Skeletal muscle satellite cell (primary cell): ENCODE data around the gene SMLR1.

Experiments used
- H3K27me3 ChIP-seq: 2 replicates; pipeline ENCODE4 v1.7.0; 2013; ENCODE audit warnings: low read length; ENCODE audit not compliant: control insufficient read depth, insufficient read depth
- H3K36me3 ChIP-seq: 2 replicates; pipeline ENCODE4 v1.7.0; 2013; ENCODE audit warnings: mild to moderate bottlenecking, control low read depth, low read length; ENCODE audit not compliant: insufficient read depth
- H3K4me1 ChIP-seq: 2 replicates; pipeline ENCODE4 v1.7.0; 2013; ENCODE audit warnings: low read length; ENCODE audit not compliant: control insufficient read depth, insufficient read depth
- H3K4me2 ChIP-seq: 2 replicates; pipeline ENCODE4 v1.7.0; 2013; ENCODE audit warnings: mild to moderate bottlenecking, low read length
- H3K4me3 ChIP-seq: 2 replicates; pipeline ENCODE4 v1.7.0; 2013; ENCODE audit warnings: low read length
- H3K9ac ChIP-seq: 2 replicates; pipeline ENCODE4 v1.7.0; 2013; ENCODE audit warnings: mild to moderate bottlenecking, low read depth, low read length, moderate library complexity
- H3K9me3 ChIP-seq: replicated peaks from 2 replicates; pipeline ENCODE4 v1.7.0; 2013; ENCODE audit warnings: mild to moderate bottlenecking, control low read depth, low read length

Gene SMLR1

DNA sequence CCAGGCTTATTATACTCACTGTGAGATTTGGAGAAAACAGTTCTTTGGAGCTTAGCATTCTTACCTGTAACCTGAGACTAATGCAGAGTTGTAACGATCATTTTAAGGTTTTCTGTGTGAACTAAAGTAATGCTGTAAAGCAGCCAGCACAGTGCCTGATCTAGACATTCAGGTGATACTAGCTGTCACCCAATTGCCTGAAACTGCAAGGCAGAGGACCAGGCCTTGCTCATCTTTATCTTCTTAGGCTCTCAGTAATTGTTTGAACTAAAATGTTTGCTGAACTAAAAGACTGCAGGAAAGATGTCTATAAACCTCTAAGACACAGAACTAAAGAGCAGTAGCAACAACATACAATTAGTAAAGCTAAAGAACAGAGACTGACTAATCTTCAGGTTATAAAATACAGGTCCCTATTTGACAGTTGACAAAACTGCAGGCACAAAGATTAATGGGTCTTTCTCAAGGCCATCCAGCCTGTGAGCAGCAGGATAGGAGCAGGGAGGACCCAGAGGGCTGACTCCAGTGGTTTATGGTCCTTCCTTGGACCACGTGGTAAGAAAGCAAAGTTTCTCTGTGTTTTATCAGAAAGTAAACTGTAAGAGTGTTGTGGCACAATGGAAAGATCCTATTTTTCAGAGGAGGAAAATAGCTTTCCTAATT lies 31.4 kb downstream of the SMLR1 start:
- Histone ChIP-seq H3K4me3 (no peak overlapping the region), H3K4me1 (peaks cover 7% of the 10 kb centered on the region), H3K27me3 (no peaks in the 10 kb centered on the region), H3K36me3 (peaks cover 11% of the 10 kb centered on the region), H3K9ac (no peak overlapping the region), H3K4me2 (no peak overlapping the region), H3K9me3 (no peaks in the 10 kb centered on the region)

- H3K4me3 ChIP-seq: no peak overlapping the region
- peaks cover under 1% of the 10 kb centered on the region for H3K4me1 ChIP-seq
- H3K9ac ChIP-seq: no peak overlapping the region
- no peaks in the 10 kb centered on the region for H3K27me3 ChIP-seq
- H3K4me2 ChIP-seq: no peak overlapping the region
- peaks cover 18% of the 10 kb centered on the region for H3K36me3 ChIP-seq
- no peaks in the 10 kb centered on the region for H3K9me3 ChIP-seq
Observed at GRCh38 chr6:130859161-130859867, 32.1 kb downstream of the SMLR1 start.

DNA sequence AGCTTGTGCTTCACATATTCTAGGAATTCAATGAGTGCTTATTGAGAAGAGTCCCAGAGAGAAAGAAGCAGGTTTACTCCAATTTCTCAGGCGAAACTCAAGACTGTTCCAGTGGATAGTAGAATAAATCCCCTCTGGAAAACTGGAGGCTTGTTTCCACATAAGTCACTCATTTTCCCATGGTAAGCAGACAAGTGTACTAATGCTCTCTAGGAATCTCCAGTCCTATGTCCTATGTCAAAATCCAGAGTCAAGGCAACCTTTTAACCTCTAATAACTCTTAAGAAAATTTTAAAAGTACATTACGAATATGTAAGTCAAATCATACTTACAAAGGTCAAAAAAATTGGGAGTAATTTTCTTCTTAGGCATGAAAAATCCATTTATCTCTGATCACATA lies 35.2 kb downstream of the SMLR1 start:
- Histone ChIP-seq H3K4me2 (no peak overlapping the region), H3K27me3 (no peaks in the 10 kb centered on the region), H3K4me1 (no peaks in the 10 kb centered on the region), H3K36me3 (peaks cover 31% of the 10 kb centered on the region), H3K9me3 (no peaks in the 10 kb centered on the region), H3K4me3 (no peak overlapping the region), H3K9ac (no peak overlapping the region)

GRCh38 chr6:130863415-130864230 lies 36.4 kb downstream of the SMLR1 start:
- no peaks in the 10 kb centered on the region for H3K27me3 ChIP-seq
- no peak overlapping the region for H3K9ac ChIP-seq
- H3K4me3 ChIP-seq: no peak overlapping the region
- H3K4me2 ChIP-seq: no peak overlapping the region
- H3K36me3 ChIP-seq: peaks cover 31% of the 10 kb centered on the region
- H3K9me3 ChIP-seq: no peaks in the 10 kb centered on the region
- no peaks in the 10 kb centered on the region for H3K4me1 ChIP-seq

DNA sequence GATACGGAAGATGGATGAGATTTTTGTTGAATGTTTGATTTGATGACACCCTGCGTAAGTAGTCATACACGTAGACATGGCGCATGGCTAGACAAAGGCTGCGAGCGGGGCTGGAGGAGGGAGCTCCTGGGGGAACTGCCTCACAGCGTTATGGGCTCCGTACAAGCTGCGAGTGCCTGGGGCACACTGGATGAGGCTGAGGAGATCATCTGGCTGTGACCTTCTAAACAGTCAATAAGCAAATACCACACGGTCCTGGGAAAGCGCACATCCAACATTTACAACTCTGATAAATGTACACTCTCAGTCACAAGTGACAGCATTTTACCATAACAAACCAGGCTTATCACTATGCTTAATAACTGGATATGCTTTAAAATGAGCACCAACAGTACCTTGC lies 37.1 kb downstream of the SMLR1 start:
- Histone ChIP-seq H3K9ac (no peak overlapping the region), H3K36me3 (peaks cover 31% of the 10 kb centered on the region), H3K27me3 (no peaks in the 10 kb centered on the region), H3K4me1 (no peaks in the 10 kb centered on the region), H3K9me3 (no peaks in the 10 kb centered on the region), H3K4me2 (no peak overlapping the region), H3K4me3 (no peak overlapping the region)

DNA sequence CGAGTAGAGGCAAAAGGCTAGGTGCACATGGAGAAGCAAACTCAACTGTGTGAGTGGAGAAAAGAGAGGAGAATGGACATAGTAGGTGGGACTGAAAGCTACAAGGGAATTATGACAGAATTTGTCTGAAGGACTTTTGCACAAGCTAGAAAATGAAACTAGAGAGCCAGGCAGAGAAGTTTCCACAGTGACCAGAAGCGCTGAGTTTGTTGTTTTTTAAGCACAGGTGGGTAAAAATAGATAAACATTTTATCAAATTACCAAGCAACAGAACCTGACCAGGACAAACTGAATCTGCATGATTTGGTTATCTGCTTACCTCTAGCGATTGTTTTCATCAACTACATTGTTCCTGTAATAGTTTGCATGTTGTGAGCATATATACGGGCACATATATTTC lies 38.6 kb downstream of the SMLR1 start:
- H3K36me3 ChIP-seq: peaks cover 40% of the 10 kb centered on the region
- no peak overlapping the region for H3K4me3 ChIP-seq
- H3K4me1 ChIP-seq: no peaks in the 10 kb centered on the region
- no peak overlapping the region for H3K9ac ChIP-seq
- no peak overlapping the region for H3K4me2 ChIP-seq
- no peaks in the 10 kb centered on the region for H3K27me3 ChIP-seq
- H3K9me3 ChIP-seq: no peaks in the 10 kb centered on the region

- Histone ChIP-seq H3K27me3 (no peaks in the 10 kb centered on the region), H3K9me3 (no peaks in the 10 kb centered on the region)
Observed at GRCh38 chr6:130869681-130870080, 42.5 kb downstream of the SMLR1 start.

DNA sequence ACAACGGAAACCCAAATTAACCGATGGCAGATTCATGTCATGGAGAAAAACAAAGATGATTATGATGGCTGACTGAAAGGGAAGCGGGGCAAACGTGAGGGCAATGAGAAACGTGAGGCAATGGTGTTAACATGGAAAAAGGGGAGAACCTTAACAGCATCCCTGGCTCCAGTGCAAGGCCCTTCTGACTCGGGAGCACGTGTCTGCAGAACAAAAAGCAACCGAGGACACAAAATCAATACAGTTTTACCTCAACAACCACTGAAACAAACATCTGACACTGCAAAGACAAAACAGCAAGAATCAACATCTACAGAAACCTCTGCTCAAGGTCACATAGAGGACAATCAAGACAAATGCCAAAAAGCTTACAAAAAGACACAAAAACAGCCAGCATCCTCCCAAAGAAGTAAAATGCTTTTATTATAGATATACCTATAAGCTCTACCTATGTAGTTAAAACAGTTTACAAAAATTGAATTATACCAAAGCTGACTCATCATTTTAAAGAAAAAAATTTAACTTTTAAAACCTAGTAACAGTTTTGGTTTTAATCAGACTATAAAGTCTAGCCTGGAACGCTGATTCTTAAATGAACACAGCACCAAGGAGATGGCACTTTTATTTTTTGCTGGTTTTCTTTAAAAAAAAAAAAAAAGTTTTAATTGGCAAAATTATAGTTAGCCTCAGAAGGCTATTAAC lies 43.1 kb downstream of the SMLR1 start:
- Histone ChIP-seq H3K27me3 (no peaks in the 10 kb centered on the region), H3K36me3 (peaks cover 17% of the 10 kb centered on the region), H3K4me2 (no peak overlapping the region), H3K4me1 (no peaks in the 10 kb centered on the region), H3K9ac (no peak overlapping the region), H3K4me3 (no peak overlapping the region), H3K9me3 (no peaks in the 10 kb centered on the region)

More at GRCh38 chr6:130869681-130870080, 42.5 kb downstream of the SMLR1 start:
- H3K9ac ChIP-seq: no peak overlapping the region
- H3K4me2 ChIP-seq: no peak overlapping the region
- H3K4me1 ChIP-seq: no peaks in the 10 kb centered on the region
- H3K36me3 ChIP-seq: peaks cover 19% of the 10 kb centered on the region
- no peak overlapping the region for H3K4me3 ChIP-seq

DNA sequence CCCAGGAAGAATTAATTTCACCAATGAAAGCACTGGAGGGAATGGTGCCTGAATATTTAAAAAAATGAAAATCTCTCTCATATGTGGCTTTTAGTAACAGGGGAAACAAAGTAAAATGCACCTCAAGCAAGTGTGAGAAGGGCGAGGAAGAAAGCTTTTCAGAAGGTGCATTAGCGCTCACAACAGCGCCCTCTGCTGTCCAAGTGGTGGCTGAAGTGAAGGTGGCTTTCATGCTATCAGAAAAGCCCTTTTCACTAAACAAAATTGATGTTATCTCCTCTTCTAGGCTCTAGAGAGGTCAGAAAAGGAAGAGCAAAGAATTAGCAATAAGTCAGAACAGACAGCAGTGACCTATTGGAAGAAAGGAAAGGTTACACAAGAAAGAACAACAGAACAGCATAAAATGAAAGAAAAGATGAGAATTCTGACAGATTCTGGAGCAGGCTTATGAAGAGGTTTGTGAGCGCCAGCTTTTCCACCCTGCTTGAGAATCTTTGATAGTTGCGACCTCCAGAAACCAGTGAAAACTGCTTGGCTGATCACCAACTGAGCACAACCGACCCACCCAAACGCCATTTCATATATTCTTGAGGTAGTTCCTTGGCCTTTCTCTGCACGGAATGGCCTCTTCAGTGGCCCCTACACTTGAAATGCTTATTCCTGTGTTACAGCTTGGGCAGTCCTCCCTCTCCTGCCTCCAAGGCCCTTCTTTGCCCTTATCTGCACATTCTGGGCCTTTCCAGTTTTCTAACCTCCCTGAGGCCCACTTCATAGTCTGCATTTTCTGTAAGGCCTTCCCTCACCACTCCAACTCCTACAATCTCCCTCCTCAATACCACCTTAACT lies 45.3 kb downstream of the SMLR1 start:
- Histone ChIP-seq H3K9ac (no peak overlapping the region), H3K4me3 (no peak overlapping the region), H3K36me3 (peaks cover 9% of the 10 kb centered on the region), H3K9me3 (no peaks in the 10 kb centered on the region), H3K4me1 (no peaks in the 10 kb centered on the region), H3K27me3 (no peaks in the 10 kb centered on the region), H3K4me2 (no peak overlapping the region)

DNA sequence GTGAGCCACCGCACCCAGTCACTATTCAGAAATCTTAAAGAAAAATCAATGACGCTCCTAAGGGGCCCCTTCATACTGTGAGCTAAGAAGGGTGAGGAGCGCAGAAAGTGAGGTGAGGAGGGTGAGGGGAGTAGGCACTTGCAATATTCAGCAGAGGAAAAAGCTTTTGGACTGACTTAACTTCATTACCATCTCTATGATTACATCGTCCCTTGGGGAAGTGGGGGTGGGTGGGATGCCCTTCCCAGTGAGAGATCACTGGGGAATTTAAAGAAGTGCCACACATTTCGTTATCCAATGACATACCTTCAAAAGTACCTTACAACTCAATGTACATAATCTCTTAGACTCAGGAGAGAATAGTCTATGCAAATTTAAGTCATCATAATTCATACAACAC lies 46.5 kb downstream of the SMLR1 start:
- H3K9me3 ChIP-seq: no peaks in the 10 kb centered on the region
- H3K9ac ChIP-seq: no peak overlapping the region
- H3K4me1 ChIP-seq: no peaks in the 10 kb centered on the region
- H3K4me2 ChIP-seq: no peak overlapping the region
- no peaks in the 10 kb centered on the region for H3K27me3 ChIP-seq
- H3K4me3 ChIP-seq: no peak overlapping the region
- H3K36me3 ChIP-seq: peaks cover 9% of the 10 kb centered on the region
